ENCODE results near the gene SUSD4. TPM values are rescaled to one million over a fixed set of nuclear protein-coding genes. Genes with fewer than 3 reads are reported as not detected.

Gene SUSD4

GRCh38 chr1:223175633-223176032 is 188.3 kb downstream of the SUSD4 start:
- Histone ChIP-seq H2BK5ac (ENCODE audit: low read length) (no peak overlapping the region), H4K91ac (ENCODE audit: low read depth, low read length, poor library complexity) (no peak overlapping the region), H3K79me1 (ENCODE audit: low read depth, low read length) (no peaks in the 10 kb centered on the region), H3K27ac (replicated peaks; ENCODE audit: low read length) (no peak overlapping the region), H2AFZ (ENCODE audit: low read length) (no peak overlapping the region), H3K4me2 (ENCODE audit: insufficient read depth, low read length, poor library complexity, severe bottlenecking) (no peak overlapping the region), H3K9me3 (replicated peaks in 1 of 2; ENCODE audit: control insufficient read depth in 2 of 2, insufficient read depth in 1 of 2, low read depth in 1 of 2, low read length in 2 of 2) (peaks cover 0 to 2% of the 10 kb centered on the region in 2 donors), H2BK15ac (ENCODE audit: low read length) (no peak overlapping the region), H2AK5ac (ENCODE audit: low read depth, low read length) (no peak overlapping the region), H3K4me1 (ENCODE audit: control insufficient read depth in 2 of 2, insufficient read depth in 1 of 2, low read depth in 1 of 2, low read length in 2 of 2) (no peaks in the 10 kb centered on the region), H3K23ac (ENCODE audit: low read depth, low read length, poor library complexity) (no peak overlapping the region), H2BK120ac (ENCODE audit: low read depth, low read length) (no peak overlapping the region), H3K27me3 (ENCODE audit: control insufficient read depth in 3 of 3, insufficient read depth in 3 of 3, low read depth in 1 of 3, low read length in 3 of 3) (no peaks in the 10 kb centered on the region), H3K36me3 (replicated peaks in 1 of 2; ENCODE audit: control insufficient read depth in 2 of 2, insufficient read depth in 2 of 2, low read length in 2 of 2) (no peaks in the 10 kb centered on the region), H3K14ac (ENCODE audit: low read length) (no peak overlapping the region), H4K8ac (ENCODE audit: low read depth, low read length) (no peak overlapping the region), H2BK12ac (ENCODE audit: low read length) (no peak overlapping the region), H3K18ac (ENCODE audit: low read length) (no peak overlapping the region), H3K4ac (ENCODE audit: low read length) (no peak overlapping the region), H3K4me3 (ENCODE audit: low read length in 2 of 2) (no peak overlapping the region), H3K9ac (ENCODE audit: low read depth, low read length, poor library complexity) (no peak overlapping the region)
- DNase-seq (ENCODE audit: low spot score), result no peak
- no CpG with 5 or more reads among the region's 3 CpGs for WGBS, 2 donors (ENCODE audit: extremely low coverage in 2 of 2, insufficient read length in 2 of 2, insufficient replicate concordance in 1 of 2)

DNA sequence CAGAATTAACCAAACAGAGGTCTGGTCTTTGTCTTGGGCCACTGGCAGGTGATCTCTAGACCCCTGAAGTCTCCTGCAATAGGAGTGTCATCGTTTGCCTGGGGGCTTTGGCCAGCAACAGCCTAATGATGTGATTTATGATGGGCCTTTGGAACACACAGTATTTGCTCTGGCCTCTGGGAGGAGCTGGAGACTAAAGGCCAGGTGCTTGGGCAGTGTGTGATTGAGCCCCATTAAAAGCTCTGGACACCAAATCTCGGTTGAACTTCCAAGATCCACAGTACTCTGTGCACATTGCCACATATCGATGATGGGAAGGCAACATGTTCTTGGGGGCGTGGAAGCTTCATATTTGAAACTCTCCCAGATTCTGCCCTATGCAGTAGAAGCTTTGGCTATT is 188.9 kb downstream of the SUSD4 start:
- Histone ChIP-seq H2BK12ac (ENCODE audit: low read length) (no peak overlapping the region), H3K9ac (ENCODE audit: low read depth, low read length, poor library complexity) (no peak overlapping the region), H3K27me3 (ENCODE audit: control insufficient read depth in 3 of 3, insufficient read depth in 3 of 3, low read depth in 1 of 3, low read length in 3 of 3) (no peaks in the 10 kb centered on the region), H2BK15ac (ENCODE audit: low read length) (no peak overlapping the region), H3K4me2 (ENCODE audit: insufficient read depth, low read length, poor library complexity, severe bottlenecking) (no peak overlapping the region), H4K8ac (ENCODE audit: low read depth, low read length) (no peak overlapping the region), H3K23ac (ENCODE audit: low read depth, low read length, poor library complexity) (no peak overlapping the region), H3K14ac (ENCODE audit: low read length) (no peak overlapping the region), H3K9me3 (replicated peaks in 1 of 2; ENCODE audit: control insufficient read depth in 2 of 2, insufficient read depth in 1 of 2, low read depth in 1 of 2, low read length in 2 of 2) (peaks cover 0 to 2% of the 10 kb centered on the region in 2 donors), H3K79me1 (ENCODE audit: low read depth, low read length) (no peaks in the 10 kb centered on the region), H3K18ac (ENCODE audit: low read length) (no peak overlapping the region), H3K4me3 (ENCODE audit: low read length in 2 of 2) (no peak overlapping the region), H3K4ac (ENCODE audit: low read length) (no peak overlapping the region), H3K36me3 (replicated peaks in 1 of 2; ENCODE audit: control insufficient read depth in 2 of 2, insufficient read depth in 2 of 2, low read length in 2 of 2) (no peaks in the 10 kb centered on the region), H3K4me1 (ENCODE audit: control insufficient read depth in 2 of 2, insufficient read depth in 1 of 2, low read depth in 1 of 2, low read length in 2 of 2) (no peaks in the 10 kb centered on the region), H2AK5ac (ENCODE audit: low read depth, low read length) (no peak overlapping the region), H4K91ac (ENCODE audit: low read depth, low read length, poor library complexity) (no peak overlapping the region), H2BK120ac (ENCODE audit: low read depth, low read length) (no peak overlapping the region), H2BK5ac (ENCODE audit: low read length) (no peak overlapping the region), H2AFZ (ENCODE audit: low read length) (no peak overlapping the region), H3K27ac (replicated peaks; ENCODE audit: low read length) (no peak overlapping the region)
- DNase-seq (ENCODE audit: low spot score), result no peak
- WGBS, 2 donors (ENCODE audit: extremely low coverage in 2 of 2, insufficient read length in 2 of 2, insufficient replicate concordance in 1 of 2), result no CpG with 5 or more reads among the region's 4 CpGs

Small RNA genes lying within 50 kb of the gene (small RNA-seq; reads per million reads assigned to genes)
- gene RNU4-57P (ENCODE audit: insufficient read depth), result not detected

Data from neuronal stem cell (in vitro differentiated cells).